ENCODE data around the gene CTAG1B. TPM values are rescaled to one million over a fixed set of nuclear protein-coding genes. Genes with fewer than 3 reads are reported as not detected.

CTAG1B gene
- total and polyA plus RNA-seq, 2 experiments from 2014 or later = not detected

- no peak for TF ChIP-seq ZNF331 (CRISPR knock-in tag; IDR thresholded peaks at IDR 0.05; ENCODE audit: low read depth)
- no peak for TF ChIP-seq REST (IDR thresholded peaks at IDR 0.05; ENCODE audit: unreplicated experiment)
- no peak for TF ChIP-seq CTCF (conservative IDR thresholded peaks at IDR 0.05; ENCODE audit: low read depth in 2 of 2)
- TF ChIP-seq EZH2 (IDR thresholded peaks at IDR 0.05; ENCODE audit: low read depth, unreplicated experiment) = no peak
- TF ChIP-seq NANOG (IDR thresholded peaks at IDR 0.05; ENCODE audit: borderline replicate concordance) = no peak
- no peak for TF ChIP-seq ZNF114 (CRISPR knock-in tag; IDR thresholded peaks at IDR 0.05)
- TF ChIP-seq POLR2AphosphoS5 (IDR thresholded peaks at IDR 0.05; ENCODE audit: low read depth) = no peak
- TF ChIP-seq STAT1 (IDR thresholded peaks at IDR 0.05; ENCODE audit: unreplicated experiment) = no peak
- no peak overlapping the region for H2AFZ ChIP-seq
- no peak overlapping the region for H3K4me2 ChIP-seq
- no peak overlapping the region for H3K4me3 Mint-ChIP-seq
- no peaks in the 10 kb centered on the region for H3K9me2 ChIP-seq (ENCODE audit: insufficient read depth)
- H3K27me3 Mint-ChIP-seq (ENCODE audit: insufficient read depth, low read depth, poor library complexity) = peaks cover 6% of the 10 kb centered on the region
- ATAC-seq (no peak), DNase-seq (ENCODE audit: low spot score) (no peak)
- no peaks in the 10 kb centered on the region for H3K27me3 ChIP-seq (ENCODE audit: insufficient read depth)
- no peaks in the 10 kb centered on the region for H3K4me1 ChIP-seq (ENCODE audit: insufficient read depth)
- H3K36me3 ChIP-seq (ENCODE audit: insufficient read depth) = no peaks in the 10 kb centered on the region
- H3F3A ChIP-seq (replicated peaks; ENCODE audit: low read depth) = no peaks in the 10 kb centered on the region
- H3K4me3 ChIP-seq = no peak overlapping the region
- H4K20me1 ChIP-seq (replicated peaks; ENCODE audit: insufficient read depth) = no peaks in the 10 kb centered on the region
- H3K36me3 Mint-ChIP-seq (ENCODE audit: low read depth) = no peaks in the 10 kb centered on the region
- no peaks in the 10 kb centered on the region for H3K9me3 Mint-ChIP-seq
- no peak overlapping the region for H3K27ac ChIP-seq (ENCODE audit: low read depth)
- H3K4me1 Mint-ChIP-seq = no peaks in the 10 kb centered on the region
- no peaks in the 10 kb centered on the region for H3K79me2 ChIP-seq (replicated peaks; ENCODE audit: insufficient read depth)
- no peak overlapping the region for H3K27ac Mint-ChIP-seq
Measured at GRCh38 chrX:154652311-154653047, 33.4 kb upstream of the CTAG1B start.

GRCh38 chrX:154650221-154650510 lies 31.1 kb upstream of the CTAG1B start:
- DNase-seq (ENCODE audit: low spot score) = no peak

More at GRCh38 chrX:154650221-154650510, 31.1 kb upstream of the CTAG1B start:
- H3K27me3 ChIP-seq (ENCODE audit: insufficient read depth) = no peaks in the 10 kb centered on the region
- Mint-ChIP-seq H3K27ac (no peak overlapping the region), H3K27me3 (ENCODE audit: insufficient read depth, low read depth, poor library complexity) (peaks cover 6% of the 10 kb centered on the region), H3K36me3 (ENCODE audit: low read depth) (no peaks in the 10 kb centered on the region), H3K4me3 (no peak overlapping the region), H3K9me3 (no peaks in the 10 kb centered on the region), H3K4me1 (no peaks in the 10 kb centered on the region)
- no peak overlapping the region for H3K4me3 ChIP-seq
- no peak overlapping the region for H3K4me2 ChIP-seq
- no peaks in the 10 kb centered on the region for H4K20me1 ChIP-seq (replicated peaks; ENCODE audit: insufficient read depth)
- no peaks in the 10 kb centered on the region for H3K36me3 ChIP-seq (ENCODE audit: insufficient read depth)
- no peaks in the 10 kb centered on the region for H3F3A ChIP-seq (replicated peaks; ENCODE audit: low read depth)
- no peak overlapping the region for H3K27ac ChIP-seq (ENCODE audit: low read depth)
- H3K9me2 ChIP-seq (ENCODE audit: insufficient read depth) = no peaks in the 10 kb centered on the region
- H3K4me1 ChIP-seq (ENCODE audit: insufficient read depth) = no peaks in the 10 kb centered on the region
- no peak for ATAC-seq
- H3K79me2 ChIP-seq (replicated peaks; ENCODE audit: insufficient read depth) = no peaks in the 10 kb centered on the region
- no peak overlapping the region for H2AFZ ChIP-seq
- TF ChIP-seq EZH2phosphoT487 (IDR thresholded peaks at IDR 0.05; ENCODE audit: unreplicated experiment) = no peak
- TF ChIP-seq ETS1 (IDR thresholded peaks at IDR 0.05) = no peak
- TF ChIP-seq REST (IDR thresholded peaks at IDR 0.05; ENCODE audit: unreplicated experiment) = no peak

Data from GM23338 (cell line).